ENCODE results near the gene KDM3B.
"Not testable (repeated sequence)": the region's sequence is repeated elsewhere in the genome, so short reads cannot be mapped to it uniquely, and the experiment has no call there.

The KDM3B gene

DNA sequence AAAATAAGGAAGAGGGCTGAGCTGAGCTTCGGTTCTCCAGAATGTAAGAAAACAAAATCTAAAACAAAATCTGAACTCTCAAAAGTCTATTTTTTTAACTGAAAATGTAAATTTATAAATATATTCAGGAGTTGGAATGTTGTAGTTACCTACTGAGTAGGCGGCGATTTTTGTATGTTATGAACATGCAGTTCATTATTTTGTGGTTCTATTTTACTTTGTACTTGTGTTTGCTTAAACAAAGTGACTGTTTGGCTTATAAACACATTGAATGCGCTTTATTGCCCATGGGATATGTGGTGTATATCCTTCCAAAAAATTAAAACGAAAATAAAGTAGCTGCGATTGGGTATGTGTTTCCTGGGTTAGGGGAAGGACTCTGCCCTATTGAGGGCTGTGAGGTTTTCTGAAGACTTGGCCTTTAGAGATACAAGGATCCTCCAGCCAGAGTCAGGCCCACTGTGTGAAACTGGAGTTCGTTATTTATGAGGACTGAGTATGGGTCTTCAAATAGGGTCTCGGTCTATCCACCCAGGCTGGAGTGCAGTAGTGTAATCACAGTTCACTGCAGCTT, 116.6 kb downstream of the KDM3B start:
- DNase-seq, result no peak

DNA sequence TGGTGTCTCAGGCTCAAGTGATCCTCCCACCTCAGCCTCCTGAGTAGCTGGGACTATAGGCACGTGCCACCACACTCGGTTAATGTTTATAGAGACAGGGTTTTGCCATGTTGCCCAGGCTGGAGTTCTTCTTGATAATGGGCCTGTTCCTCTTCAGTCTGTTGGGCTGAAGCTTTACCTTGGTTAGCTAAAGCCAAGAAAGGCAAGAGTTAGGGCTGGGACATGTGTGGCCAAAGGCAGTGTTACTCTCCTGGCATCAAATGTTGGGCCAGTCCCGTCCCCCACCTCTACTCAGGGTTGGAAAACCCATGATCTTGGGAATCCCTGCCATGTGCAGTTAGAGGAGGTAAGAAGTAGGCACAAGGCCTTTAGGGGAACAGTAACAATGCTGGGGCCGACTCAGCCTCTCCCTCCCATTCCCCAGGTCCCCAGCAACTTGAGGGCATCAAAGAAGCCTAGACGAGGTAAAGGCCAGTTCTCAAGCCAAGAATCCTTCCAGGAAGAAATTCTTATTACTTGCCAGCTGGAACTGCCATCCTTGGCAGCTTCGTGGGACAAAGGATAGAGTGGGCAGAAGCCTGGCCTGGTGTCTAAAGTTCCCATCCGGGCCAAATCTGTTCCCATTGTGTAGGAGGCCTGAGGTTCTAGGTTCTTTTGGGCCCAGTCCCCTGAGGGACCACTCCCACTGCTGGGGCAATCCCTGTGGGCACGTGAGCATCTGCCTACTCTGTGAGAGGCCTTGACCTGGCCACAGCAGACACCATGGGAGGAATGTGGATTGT, 117.2 kb downstream of the KDM3B start:
- no peak for DNase-seq

DNA sequence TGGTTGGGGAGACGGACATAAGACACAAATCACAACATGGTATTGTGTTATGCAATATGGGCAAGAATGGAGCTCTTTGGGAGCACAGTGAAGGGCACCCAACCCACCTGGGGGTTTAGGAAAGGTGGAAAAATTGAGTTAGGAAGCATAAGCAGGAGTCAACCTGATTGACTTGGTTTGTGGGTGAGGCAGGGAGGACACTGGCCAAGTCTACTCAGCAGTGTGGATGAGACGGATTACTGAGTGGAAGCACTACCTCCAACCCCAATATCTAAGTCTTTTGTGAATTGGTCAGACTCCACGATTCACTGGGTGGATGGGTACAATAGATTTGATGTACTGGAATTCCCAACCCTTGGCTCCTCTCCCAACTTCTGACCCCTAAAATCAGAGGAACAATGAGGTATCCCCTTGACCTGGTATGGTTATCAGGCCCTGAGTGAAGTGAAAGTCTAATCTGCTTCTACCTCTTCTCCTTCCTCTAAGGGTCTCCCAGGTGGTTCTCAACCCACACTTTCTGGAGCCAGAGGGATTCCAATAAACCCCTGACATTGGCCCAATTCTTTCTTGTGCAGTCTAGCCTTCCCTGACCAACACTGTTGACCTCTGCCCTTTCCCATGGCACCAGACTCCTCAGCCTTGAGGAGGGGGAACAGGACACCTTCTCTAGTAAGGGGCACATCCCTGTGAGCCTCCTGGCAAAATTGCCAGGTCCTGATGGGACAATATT, 118.0 kb downstream of the KDM3B start:
- no peak for DNase-seq

DNA sequence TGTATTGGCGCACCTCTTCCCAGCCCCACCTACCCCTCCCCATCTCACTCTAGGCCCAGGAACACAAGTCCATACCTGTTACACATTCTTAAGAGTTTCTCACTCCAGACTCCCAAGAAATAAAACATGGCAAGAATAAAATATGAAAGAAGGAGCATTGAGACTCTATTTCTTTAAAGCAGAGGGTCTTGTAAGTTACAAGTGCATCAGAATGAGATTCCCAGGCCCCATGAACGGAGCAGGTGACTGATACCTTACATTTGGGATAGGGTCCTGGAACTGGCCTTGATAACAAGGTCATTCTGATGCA, 118.5 kb downstream of the KDM3B start:
- no peak for DNase-seq

DNA sequence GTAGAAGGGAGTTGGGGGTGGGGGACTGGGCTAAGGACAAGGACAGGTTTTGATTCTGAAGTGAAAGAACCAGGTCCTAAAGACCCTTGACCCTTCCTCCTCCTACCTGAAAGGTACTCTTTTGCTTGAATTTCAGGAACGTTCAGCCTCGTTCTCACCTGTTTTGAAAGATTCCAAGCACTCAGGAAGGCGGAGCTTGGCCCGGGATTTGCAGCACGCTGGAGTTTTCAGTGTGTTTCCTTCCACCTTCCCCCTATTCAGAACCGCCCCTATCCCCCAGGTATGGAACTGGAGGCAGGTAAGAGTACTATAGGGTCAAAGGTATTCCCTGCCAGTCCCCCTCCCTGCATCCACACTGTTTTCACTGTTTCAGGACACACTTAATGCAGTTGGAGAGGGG, 119.9 kb downstream of the KDM3B start:
- no peak for DNase-seq

DNA sequence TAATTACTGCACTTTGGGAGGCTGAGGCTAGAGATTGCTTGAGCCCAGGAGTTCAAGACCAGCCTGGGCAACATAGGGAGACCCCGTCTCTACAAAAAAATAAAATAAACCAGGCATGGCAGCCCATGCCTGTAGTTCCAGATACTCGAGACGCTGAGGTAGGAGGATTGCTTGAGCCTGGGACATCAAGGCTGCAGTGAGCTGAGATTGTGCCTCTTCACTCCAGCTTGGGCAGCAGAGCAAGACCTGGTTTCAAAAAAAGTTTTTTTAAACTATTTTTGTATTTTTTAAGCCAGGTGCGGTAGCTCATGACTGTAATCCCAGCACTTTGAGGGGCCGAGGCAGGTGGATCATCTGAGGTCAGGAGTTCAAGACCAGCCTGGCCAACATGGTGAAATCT, 120.7 kb downstream of the KDM3B start:
- DNase-seq, result not testable (repeated sequence)

DNA sequence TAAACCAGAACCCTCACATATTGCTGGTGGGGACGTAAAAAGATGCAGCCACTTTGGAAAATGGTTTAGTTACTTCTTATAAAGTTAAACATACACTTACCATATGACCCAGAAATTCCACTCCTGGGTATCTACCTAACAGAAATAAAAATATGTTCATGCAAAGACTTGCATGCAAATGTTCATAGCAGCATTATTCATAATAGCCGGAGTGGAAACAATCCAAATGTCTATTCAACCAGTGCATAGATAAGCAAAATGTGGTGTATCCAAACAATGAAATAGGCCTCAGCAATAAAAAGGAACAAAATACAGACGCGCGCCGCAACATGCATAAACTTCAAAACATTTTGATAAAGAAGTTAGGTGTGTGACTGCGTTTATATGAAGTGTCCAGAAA, 124.4 kb downstream of the KDM3B start:
- no peak for DNase-seq

DNA sequence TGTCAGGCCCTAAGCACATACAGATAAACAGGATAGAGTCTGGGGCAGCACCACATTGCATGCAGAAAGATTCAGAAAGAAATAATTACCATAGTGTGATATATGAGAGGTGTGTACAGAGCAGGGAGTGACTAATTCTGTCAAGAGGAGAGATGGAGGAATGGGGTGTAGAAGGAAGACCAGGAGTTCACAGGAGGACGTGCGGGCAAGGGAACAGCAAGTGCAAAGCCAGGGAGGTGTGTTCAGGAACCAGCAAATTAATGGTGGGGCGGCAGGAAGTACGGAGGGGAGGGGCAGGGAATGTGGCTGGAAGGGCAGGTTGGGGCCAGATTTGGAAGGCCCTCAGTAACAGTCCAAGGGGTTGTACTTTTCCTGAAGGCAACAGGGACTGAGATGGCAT, 130.2 kb downstream of the KDM3B start:
- DNase-seq, result no peak
